BLaER1 treated with 17β-estradiol and CSF1 and Interleukin-3, amounts not matched to agents 10 nM and 100 nM (cell line): ENCODE data around the gene GORASP2.

Experiments
- H3K27ac ChIP-seq, 11 experiments: shearing (Covaris generic); formaldehyde crosslinking; 2 replicates each; pipeline ENCODE4 v1.8.1; 2022
- H3K27me3 ChIP-seq, 11 experiments: shearing (Covaris generic); formaldehyde crosslinking; 2 replicates each; pipeline ENCODE4 v1.8.1; 2022
- H3K36me3 ChIP-seq, 11 experiments: shearing (Covaris generic); formaldehyde crosslinking; 2 replicates each; pipeline ENCODE4 v1.8.1; 2022
- H3K4me1 ChIP-seq, 10 experiments: shearing (Covaris generic); formaldehyde crosslinking; 2 replicates each; pipeline ENCODE4 v1.8.1; 2022
- H3K4me2 ChIP-seq, 11 experiments: shearing (Covaris generic); formaldehyde crosslinking; 2 replicates each; pipeline ENCODE4 v1.8.1; 2022
- H3K4me3 ChIP-seq, 10 experiments: shearing (Covaris generic); formaldehyde crosslinking; 2 replicates each; pipeline ENCODE4 v1.8.1; 2022
- H3K9ac ChIP-seq, 11 experiments: shearing (Covaris generic); formaldehyde crosslinking; 2 replicates each; pipeline ENCODE4 v1.8.1; 2022
- H3K9me3 ChIP-seq, 11 experiments: shearing (Covaris generic); formaldehyde crosslinking; replicated peaks in 1 of 11; 2 replicates each; pipeline ENCODE4 v1.8.1; 2022
- H4K20me1 ChIP-seq, 11 experiments: shearing (Covaris generic); formaldehyde crosslinking; 2 replicates each; pipeline ENCODE4 v1.8.1; 2022
- Cebpa-rat ChIP-seq, 11 experiments: shearing (Covaris generic); IDR thresholded peaks; 2 replicates each; pipeline ENCODE4 v1.8.1; 2022

Gene GORASP2

DNA sequence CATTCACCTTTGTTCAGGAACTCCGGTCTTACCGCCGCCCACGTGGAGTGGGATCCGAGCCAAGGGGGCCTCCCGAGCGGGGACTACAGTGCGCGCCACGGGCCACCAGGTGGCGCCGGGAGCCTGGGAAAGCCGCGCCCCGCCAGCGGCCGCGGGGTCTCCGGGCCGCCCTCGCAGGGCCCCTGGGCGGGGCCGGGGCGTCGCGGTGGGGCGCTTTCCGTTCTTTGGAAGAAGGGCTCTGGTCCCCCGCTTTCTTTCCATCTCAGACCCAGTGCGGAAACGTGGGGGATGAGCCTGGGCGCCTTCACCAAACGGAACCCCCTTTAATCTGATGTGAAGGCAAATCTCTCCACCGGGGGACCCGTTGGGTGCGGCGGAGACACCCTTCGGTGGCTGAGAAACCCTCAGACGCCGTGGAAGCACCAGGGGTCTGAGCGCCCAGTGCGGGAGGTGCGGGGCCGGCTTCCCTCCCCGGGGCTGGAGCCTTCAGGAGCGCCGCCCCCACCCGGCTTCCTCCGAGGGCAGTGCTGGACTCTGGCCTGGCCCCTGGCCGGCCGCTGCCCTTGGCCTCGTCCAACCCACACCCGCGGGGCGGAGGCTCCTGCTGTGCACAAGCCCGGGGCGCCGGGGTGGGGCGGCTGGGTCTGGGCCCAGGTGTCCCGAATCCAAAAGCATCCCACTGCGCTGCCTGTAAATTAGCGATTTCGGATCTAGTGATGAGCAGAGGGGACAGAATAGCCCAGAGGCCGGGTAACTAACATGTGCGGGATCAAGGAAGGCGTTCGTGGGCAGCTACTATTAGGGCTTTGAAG lies 44.6 kb downstream of the GORASP2 start:
- H3K27ac ChIP-seq: peak overlapping the region; percentile 66 to 89 (median 81)
- peaks cover 0 to 9% (median 0%) of the 10 kb centered on the region in 11 experiments; a peak in 2 of 22 replicates for H3K27me3 ChIP-seq
- peak overlapping the region; percentile 63 to 80 (median 71) for H3K4me3 ChIP-seq
- peak overlapping the region; percentile 74 to 90 (median 87) for H3K9ac ChIP-seq
- peaks cover 0 to 14% (median 0%) of the 10 kb centered on the region in 11 experiments; a peak in 2 of 22 replicates for H4K20me1 ChIP-seq
- peak overlapping the region; percentile 84 to 97 (median 92) for H3K4me2 ChIP-seq
- peaks cover 0 to 6% (median under 1%) of the 10 kb centered on the region in 11 experiments; a peak in 7 of 22 replicates for H3K36me3 ChIP-seq
- H3K9me3 ChIP-seq: no peaks in the 10 kb centered on the region
- TF ChIP-seq Cebpa-rat (IDR thresholded peaks at IDR 0.05): no peak
- peaks cover 0 to 33% (median 19%) of the 10 kb centered on the region in 10 experiments; a peak in 15 of 20 replicates for H3K4me1 ChIP-seq

DNA sequence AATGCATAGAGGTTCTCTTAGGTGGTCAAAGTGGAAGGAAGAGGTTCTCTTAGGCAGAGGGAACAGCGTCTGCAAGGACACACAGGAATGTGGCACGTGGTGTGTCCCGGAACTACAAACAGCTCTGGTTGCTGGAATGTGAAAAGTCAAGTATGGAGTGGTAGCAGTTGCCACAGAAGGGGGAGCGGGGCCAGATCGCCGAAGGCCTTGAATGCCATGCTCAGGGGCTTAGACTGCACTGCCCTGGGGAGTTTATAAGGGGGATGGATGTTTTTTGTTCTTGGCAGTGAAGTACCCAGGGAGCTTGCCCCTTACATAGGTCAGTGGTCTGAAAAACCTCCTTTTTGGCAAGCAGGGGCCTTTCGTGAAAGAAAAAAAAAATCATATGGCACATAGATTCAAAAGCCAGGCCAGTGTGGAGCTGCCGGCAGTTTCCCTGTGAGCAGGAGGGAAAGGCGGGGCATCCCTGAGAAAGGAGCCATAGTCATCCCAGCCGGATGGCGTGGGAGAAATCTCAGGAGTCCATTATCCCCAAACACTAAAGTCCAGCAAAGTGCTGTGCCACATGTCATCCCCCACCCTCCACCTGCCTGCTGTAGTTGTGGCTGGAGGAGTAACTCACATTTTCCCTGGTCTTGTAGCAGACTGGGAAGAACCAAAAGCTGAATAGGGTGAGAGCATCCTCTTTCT lies 45.4 kb downstream of the GORASP2 start:
- Histone ChIP-seq H3K9me3 (no peaks in the 10 kb centered on the region), H3K4me3 (peak overlapping the region; percentile 63 to 80 (median 71); a peak in 12 of 20 replicates), H3K27ac (peak overlapping the region in 4 of 11 experiments; percentile 77 to 86 (median 82); a peak in 4 of 22 replicates), H3K27me3 (peaks cover 0 to 9% (median 0%) of the 10 kb centered on the region in 11 experiments; a peak in 2 of 22 replicates), H3K36me3 (no peaks in the 10 kb centered on the region), H3K4me2 (peak overlapping the region; percentile 84 to 97 (median 92)), H3K9ac (peak overlapping the region in 8 of 11 experiments; percentile 79 to 89 (median 86); a peak in 14 of 22 replicates), H4K20me1 (peaks cover 0 to 6% (median 0%) of the 10 kb centered on the region in 11 experiments; a peak in 2 of 22 replicates), H3K4me1 (peaks cover 0 to 33% (median 19%) of the 10 kb centered on the region in 10 experiments; a peak in 15 of 20 replicates)
- TF ChIP-seq Cebpa-rat (IDR thresholded peaks at IDR 0.05): no peak

DNA sequence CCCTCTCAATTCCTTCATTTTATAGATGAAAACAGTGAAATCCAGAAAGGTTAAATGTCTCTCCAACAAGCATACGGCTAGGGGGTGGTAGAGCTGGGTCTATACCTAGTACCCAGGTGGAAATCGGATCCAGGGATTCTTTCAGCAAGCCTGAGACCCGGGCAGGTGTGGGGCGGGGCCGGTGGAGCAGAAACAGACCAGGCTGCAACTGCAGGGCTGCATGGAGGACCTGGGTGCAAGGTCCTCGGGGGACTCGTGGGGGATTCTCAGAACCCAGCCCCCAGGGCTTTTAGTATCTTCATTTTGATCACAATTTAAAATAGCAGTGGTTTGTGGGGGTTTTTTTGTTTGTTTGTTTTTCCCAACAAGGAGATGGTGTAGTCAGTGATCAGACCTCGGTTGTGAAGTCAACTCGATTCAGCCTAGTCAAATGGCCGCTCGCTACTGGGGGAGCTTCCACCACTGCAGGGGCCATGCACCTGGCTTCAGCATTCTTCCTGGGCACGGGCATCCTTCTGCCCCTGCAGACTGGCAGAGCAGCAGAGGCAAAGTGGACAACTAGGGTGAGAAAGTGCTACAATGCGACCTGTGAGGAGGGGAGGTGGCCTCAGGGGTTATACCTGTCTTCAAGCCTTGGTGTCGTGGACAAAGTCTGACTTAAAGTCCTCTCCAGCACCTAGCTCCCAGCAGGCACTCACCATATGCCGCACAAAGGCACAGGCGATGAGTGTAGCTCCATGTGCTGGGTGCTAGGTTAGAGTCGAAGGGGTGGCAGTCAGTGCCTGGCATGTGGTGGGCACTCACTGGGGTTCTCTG lies 46.3 kb downstream of the GORASP2 start:
- peak overlapping the region in 7 of 11 experiments; percentile 7 to 95 (median 22); a peak in 6 of 22 replicates for H3K4me2 ChIP-seq
- no peak overlapping the region for H3K9ac ChIP-seq
- H4K20me1 ChIP-seq: no peaks in the 10 kb centered on the region
- TF ChIP-seq Cebpa-rat (IDR thresholded peaks at IDR 0.05): no peak
- H3K4me3 ChIP-seq: no peak overlapping the region
- no peaks in the 10 kb centered on the region for H3K9me3 ChIP-seq
- H3K36me3 ChIP-seq: no peaks in the 10 kb centered on the region
- H3K27ac ChIP-seq: no peak overlapping the region
- peaks cover 0 to 33% (median 19%) of the 10 kb centered on the region in 10 experiments; a peak in 15 of 20 replicates for H3K4me1 ChIP-seq
- H3K27me3 ChIP-seq: peaks cover 0 to 9% (median 0%) of the 10 kb centered on the region in 11 experiments; a peak in 2 of 22 replicates

DNA sequence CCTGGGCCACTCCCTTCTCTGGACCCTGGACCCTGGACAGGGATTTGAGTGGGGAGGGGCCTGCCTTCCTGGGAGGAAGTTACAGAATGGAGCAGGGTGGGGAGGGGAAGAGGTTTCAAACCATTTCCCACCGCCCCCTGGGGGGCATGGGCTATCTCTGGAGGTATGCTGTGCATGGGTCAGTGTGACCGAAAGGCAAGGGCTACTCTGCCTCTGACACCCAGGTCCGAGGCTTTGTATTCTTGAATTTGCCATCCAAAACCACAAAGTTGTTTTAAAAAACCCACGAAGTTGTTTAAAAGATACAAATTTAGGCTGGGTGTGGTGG lies 46.9 kb downstream of the GORASP2 start:
- Histone ChIP-seq H3K9me3 (no peaks in the 10 kb centered on the region), H3K9ac (no peak overlapping the region), H3K4me1 (peaks cover 0 to 33% (median 19%) of the 10 kb centered on the region in 10 experiments; a peak in 15 of 20 replicates), H3K36me3 (no peaks in the 10 kb centered on the region), H4K20me1 (no peaks in the 10 kb centered on the region), H3K27ac (no peak overlapping the region), H3K27me3 (peaks cover 0 to 9% (median 0%) of the 10 kb centered on the region in 11 experiments; a peak in 2 of 22 replicates), H3K4me2 (peak overlapping the region in 6 of 11 experiments; percentile 7 to 95 (median 20); a peak in 3 of 22 replicates), H3K4me3 (no peak overlapping the region)
- no peak for TF ChIP-seq Cebpa-rat (IDR thresholded peaks at IDR 0.05)

DNA sequence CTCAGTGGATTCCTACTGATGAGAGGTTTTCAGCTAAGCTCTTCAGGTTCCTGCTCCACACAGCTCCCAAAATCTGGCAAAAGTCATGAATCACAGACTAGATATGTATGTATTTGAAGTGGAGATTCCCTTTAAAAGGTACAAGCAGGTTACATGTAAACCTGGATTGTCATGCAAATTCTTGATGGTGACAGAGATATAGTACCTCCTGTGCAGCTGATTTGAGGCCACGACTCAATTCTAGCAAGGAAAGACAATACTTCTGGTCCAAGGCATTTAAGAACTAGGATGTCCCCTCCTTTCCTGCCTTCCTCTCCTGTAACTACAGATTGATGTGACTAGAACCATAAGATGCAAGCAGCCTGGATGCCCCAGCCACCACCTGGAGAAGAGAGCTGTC lies 55.0 kb downstream of the GORASP2 start:
- Histone ChIP-seq H4K20me1 (no peaks in the 10 kb centered on the region), H3K4me2 (no peak overlapping the region), H3K27ac (no peak overlapping the region), H3K9me3 (no peaks in the 10 kb centered on the region), H3K36me3 (peaks cover 8 to 22% (median 12%) of the 10 kb centered on the region in 11 experiments; a peak in 17 of 22 replicates), H3K27me3 (no peaks in the 10 kb centered on the region), H3K4me1 (no peaks in the 10 kb centered on the region), H3K4me3 (no peak overlapping the region), H3K9ac (no peak overlapping the region)
- no peak for TF ChIP-seq Cebpa-rat (IDR thresholded peaks at IDR 0.05)

DNA sequence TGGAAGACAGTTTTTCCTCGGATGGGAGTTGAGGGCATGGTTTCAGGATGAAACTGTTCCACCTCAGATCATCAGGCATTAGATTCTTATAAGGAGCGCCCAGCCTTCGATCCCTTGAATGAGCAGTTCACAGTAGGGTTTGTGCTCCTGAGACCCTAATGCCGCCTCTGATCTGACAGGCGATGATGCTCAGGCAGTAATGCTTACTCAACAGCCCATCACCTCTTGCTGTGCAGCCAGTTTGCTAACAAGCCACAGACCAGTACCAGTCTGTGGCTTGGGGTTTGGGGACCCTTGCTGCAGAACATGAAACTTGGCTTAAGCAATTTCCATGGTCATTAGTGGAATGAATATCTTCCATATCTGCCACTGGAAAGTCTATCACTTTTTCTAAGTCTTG lies 56.4 kb downstream of the GORASP2 start:
- no peaks in the 10 kb centered on the region for H4K20me1 ChIP-seq
- peaks cover 14 to 33% (median 25%) of the 10 kb centered on the region in 11 experiments for H3K36me3 ChIP-seq
- no peaks in the 10 kb centered on the region for H3K9me3 ChIP-seq
- H3K27me3 ChIP-seq: no peaks in the 10 kb centered on the region
- no peak overlapping the region for H3K4me2 ChIP-seq
- no peak overlapping the region for H3K4me3 ChIP-seq
- no peaks in the 10 kb centered on the region for H3K4me1 ChIP-seq
- TF ChIP-seq Cebpa-rat (IDR thresholded peaks at IDR 0.05): no peak
- H3K27ac ChIP-seq: no peak overlapping the region
- no peak overlapping the region for H3K9ac ChIP-seq

DNA sequence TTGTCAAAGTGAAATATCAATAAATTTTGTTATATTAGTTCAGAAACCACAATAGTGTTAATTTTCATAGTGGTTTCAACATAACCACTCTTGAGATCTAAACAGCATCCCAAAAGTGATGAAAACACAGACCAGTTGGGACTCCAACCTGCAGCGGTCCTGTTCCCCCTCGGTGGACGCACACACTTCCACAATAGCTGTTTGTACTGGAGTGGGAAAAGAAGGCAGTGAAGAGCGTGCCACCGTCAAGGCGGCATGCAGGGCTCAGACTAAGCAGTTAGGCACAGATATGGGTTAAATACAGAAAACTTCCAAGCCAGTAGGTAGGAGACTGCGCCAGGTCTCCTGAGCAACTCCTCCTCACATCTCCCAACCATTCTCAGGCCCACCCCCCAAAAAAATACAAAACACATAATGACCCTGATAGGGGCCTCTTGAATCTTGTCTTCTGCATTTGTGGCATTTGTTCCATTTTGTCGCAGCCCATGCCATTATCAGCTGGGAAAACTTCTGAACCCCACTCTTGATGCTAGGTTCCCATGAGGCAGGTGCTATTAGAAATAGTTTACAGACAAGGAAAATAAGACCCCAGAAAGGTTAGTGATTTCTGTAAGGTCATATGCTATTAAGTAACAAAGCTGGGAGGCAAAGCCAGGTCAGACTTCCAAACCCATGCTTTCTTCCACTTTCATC lies 57.7 kb downstream of the GORASP2 start:
- H3K27ac ChIP-seq: no peak overlapping the region

More for the DNA sequence above, 57.7 kb downstream of the GORASP2 start:
- TF ChIP-seq Cebpa-rat (IDR thresholded peaks at IDR 0.05): no peak
- Histone ChIP-seq H3K4me1 (no peaks in the 10 kb centered on the region), H3K27me3 (no peaks in the 10 kb centered on the region), H3K4me2 (no peak overlapping the region), H3K36me3 (peaks cover 23 to 43% (median 36%) of the 10 kb centered on the region in 11 experiments), H3K9me3 (no peaks in the 10 kb centered on the region), H3K4me3 (no peak overlapping the region), H3K9ac (no peak overlapping the region), H4K20me1 (no peaks in the 10 kb centered on the region)
